ENCODE results near the gene GSG1.
"Not testable (repeated sequence)": the region's sequence is repeated elsewhere in the genome, so short reads cannot be mapped to it uniquely, and the experiment has no call there.

Gene GSG1

GRCh38 chr12:13046964-13047363 is 56.5 kb downstream of the GSG1 start:
- DNase-seq, result no peak

- no peak for DNase-seq
These were observed 57.7 kb downstream of the GSG1 start for GRCh38 chr12:13045816-13046215.

- DNase-seq, result no peak
These were observed 58.6 kb downstream of the GSG1 start for GRCh38 chr12:13044906-13045299.

- DNase-seq, result peak; percentile 69
These were observed 59.2 kb downstream of the GSG1 start, which contains the start of gene FAM234B for GRCh38 chr12:13044002-13044905. Gene FAM234B (plus strand): TSS chr12:13044381. CDS start chr12:13044404, 23 bp downstream.

- DNase-seq, result no peak
These were observed 60.7 kb downstream of the GSG1 start for GRCh38 chr12:13042666-13043230.

GRCh38 chr12:13041224-13041623 is 62.2 kb downstream of the GSG1 start:
- DNase-seq, result no peak

- DNase-seq, result no peak
These were observed 64.0 kb downstream of the GSG1 start for GRCh38 chr12:13039328-13039956.

- DNase-seq, result no peak
These were observed 64.8 kb downstream of the GSG1 start for GRCh38 chr12:13038491-13039161.

- DNase-seq, result no peak
These were observed 66.6 kb downstream of the GSG1 start for GRCh38 chr12:13036881-13037280.

GRCh38 chr12:13035335-13035734 is 68.1 kb downstream of the GSG1 start:
- not testable (repeated sequence) for DNase-seq

All from RPMI8226 (cell line).